ENCODE results near the gene ELAVL2.

The ELAVL2 gene

GRCh38 chr9:23826120-23826629, at the start of gene ELAVL2:
ELAVL2 (minus strand) TSS chr9:23826240; CDS start chr9:23762234, 64,006 bp downstream.
- DNase-seq (ENCODE audit: low read depth, low spot score): no peak

DNA sequence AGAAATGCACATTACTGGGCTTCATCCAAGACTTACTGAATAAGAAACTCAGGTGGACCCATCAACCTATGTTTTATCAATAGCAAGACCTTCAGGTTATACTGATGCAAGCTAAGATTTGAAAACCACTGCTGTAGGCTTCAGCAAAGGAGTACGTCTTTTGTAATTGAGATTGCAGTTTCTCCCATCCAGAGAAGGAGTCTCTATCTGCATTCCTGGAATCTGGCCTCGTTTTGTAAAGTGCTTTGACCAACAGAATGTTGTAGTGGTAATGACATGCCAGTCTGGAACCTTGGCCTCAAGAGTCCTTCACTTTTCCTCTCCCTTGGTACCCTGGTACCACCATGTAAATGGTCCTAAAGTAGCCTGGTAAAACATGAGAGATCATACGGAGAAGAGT, 32.2 kb upstream of the ELAVL2 start:
- no peak for DNase-seq (ENCODE audit: low read depth, low spot score)

DNA sequence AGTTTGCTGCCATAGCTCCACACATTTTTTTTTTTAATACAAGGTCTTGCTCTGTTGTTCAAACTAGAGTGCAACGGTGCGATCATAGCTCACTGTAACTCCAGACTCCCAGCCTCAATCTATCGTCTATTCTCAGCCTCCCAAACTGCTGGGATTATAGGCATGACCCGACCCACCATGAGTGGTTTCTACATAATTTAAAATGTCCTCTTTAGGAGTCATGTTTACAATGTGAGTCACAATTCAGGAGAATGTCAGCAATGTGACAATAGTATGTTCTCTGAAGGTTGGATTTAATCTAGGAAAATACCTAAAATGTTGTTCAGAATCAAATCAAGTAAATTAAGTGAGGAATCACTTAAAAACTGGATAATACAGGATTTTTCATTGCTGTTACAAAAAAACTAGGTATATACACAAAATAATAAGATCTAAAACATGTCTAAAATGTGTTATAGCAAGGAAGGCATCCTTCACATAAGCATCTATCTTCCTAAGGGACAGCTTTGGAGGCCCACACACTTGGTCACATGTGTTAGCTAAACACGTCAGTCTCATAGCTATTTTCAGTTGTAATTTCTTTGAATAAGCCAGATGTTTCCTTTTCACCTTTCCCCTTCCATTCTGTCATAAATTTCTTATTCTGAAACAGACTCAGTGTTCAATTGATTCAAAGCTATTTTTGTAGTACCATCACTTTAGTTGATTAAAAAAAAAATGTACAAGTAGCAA, 30.0 kb upstream of the ELAVL2 start:
- no peak for DNase-seq (ENCODE audit: low read depth, low spot score)

DNA sequence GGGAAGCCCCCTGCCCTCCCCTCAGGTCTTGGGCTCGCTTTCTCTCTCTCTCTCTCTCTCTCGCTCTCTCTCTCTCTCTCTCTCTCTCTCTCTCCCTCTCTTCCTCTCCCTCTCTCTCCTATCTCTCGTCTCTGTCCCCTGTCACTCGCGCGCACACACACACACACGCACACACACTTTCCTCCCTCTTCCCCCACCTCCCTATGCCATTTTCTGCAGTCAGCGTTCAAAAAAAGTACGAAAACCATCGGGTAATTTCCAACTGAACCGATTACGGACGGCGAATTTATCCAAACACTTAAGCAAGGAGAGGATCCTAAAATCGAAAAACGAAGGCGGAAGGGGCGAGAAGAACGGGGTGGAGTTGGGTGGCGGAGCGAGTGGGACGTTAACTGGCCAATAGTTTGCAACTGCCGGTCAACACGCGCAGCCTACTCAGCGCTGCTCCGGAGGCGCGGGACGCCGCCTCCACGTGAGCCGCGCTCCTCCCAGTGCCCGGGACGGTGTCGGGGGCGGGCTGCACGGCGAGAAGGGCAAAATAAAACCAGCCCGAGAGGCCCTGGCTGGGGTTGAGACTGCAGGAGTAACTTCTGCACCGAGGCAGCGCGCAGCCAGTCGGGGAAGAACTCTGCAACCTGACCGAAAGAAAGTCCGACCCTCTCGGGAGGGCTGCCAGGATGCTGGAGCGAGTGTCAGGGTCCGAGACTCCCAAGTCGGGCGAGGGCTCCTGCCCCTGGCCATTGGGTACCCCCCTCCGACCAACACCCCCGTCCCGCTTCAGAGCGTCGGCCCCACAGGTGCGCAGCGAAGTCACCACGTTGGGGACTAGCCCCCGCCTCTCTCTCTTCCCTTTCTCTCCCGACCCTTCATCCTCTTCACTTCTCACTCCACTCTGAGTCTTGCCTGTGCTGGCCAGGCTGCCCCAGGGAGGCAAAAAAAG, 24.9 kb upstream of the ELAVL2 start:
- no peak for DNase-seq (ENCODE audit: low read depth, low spot score)

DNA sequence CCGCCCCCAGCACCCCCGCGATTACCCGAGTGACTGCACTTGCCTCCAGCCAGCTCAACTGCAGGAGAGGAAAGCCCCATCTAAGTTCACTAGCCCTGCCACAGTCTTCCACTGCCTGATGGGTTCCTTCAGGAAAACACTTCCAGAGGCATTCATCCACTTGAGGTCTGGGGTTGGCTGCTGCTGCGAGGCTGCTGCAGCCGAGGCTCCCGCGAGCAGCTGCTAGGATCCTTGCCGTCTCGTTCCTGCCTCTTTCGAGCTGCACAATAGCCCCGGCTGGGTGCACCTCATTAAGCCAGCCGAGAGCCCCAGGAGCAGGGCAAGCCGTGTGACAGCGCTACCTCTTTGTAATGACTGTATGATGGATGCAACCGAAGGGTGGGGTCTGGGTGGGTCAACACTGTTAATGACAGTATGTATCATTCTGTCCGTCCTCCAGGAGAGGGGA, 24.2 kb upstream of the ELAVL2 start:
- DNase-seq (ENCODE audit: low read depth, low spot score): no peak

DNA sequence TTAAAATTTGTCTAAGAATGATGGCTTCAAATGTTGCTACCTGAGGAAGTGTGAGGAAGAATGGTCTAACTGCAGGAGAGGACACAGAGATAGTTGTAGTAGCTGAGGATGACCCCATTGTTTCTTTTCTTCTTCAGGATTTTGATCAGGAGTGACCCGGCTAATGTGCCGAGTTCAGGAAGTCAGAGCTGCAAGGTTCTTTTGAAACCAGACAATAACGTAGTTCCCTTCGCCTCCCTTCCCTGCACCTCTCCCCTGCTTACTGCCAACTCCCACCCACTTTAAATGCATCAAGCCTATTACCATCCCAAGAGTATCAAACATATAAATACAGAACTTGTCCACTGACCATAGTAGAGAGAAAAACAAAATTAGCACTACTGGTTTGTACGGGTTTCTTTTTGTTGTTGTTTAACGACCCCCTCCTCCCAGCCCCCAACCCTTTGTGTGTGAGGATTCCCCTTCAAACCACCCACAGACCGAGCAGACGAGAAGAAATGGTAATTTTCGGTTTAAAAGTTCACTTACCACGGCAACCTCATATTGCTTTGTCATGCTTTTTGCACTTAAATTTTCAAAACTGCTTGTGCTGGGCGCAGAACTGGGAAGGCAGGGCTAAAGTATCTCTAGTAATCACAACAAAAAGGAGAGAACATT, 23.5 kb upstream of the ELAVL2 start:
- DNase-seq (ENCODE audit: low read depth, low spot score): no peak

DNA sequence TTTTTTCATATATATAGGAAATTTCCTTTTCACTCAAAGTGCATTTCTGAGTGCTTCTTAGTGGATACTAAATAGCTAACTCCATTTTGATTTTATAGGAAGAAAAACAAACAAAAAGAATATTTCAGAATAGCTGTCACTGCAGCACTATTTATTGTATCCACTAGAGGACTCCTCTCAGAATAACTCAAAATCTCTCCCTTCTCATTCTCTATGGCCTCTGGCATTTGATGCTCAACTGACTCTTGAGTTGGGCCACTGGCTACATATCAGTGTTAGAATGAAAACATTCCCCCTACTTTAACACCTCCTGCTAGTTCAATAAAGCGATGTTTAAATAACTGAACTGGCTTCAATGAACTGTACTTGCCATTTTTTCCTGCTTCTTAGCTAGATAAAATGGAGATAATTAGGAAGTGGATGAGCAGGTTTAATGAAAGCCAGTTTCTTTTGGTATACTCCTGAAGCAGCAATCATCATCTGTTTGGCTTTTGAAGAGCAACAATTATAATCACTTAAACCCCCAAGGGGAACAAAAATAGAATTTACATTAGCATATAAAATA, 16.6 kb upstream of the ELAVL2 start:
- DNase-seq (ENCODE audit: low read depth, low spot score): no peak

- no peak for DNase-seq (ENCODE audit: low read depth, low spot score)
Observed at GRCh38 chr9:23841304-23841703, 15.3 kb upstream of the ELAVL2 start.

DNA sequence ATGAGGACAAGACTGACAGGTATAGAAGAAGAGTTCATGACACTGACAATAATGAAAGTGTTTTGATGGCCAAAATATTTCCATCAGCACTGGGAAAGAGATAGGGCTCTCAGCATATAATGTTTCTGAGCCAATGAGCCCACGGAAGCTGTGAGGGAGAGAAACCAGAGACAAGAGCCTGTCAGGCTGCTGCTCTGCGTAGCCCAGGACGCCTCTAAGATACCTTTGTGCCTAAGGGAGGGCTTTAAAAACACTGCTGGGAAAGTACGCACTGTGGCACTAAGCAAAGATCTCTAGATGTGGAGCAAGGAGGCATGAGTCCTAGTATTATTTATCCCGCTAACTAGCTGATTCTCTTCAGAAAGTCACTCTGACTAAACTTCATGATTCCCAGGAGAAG, 11.0 kb upstream of the ELAVL2 start:
- no peak for DNase-seq (ENCODE audit: low read depth, low spot score)

DNA sequence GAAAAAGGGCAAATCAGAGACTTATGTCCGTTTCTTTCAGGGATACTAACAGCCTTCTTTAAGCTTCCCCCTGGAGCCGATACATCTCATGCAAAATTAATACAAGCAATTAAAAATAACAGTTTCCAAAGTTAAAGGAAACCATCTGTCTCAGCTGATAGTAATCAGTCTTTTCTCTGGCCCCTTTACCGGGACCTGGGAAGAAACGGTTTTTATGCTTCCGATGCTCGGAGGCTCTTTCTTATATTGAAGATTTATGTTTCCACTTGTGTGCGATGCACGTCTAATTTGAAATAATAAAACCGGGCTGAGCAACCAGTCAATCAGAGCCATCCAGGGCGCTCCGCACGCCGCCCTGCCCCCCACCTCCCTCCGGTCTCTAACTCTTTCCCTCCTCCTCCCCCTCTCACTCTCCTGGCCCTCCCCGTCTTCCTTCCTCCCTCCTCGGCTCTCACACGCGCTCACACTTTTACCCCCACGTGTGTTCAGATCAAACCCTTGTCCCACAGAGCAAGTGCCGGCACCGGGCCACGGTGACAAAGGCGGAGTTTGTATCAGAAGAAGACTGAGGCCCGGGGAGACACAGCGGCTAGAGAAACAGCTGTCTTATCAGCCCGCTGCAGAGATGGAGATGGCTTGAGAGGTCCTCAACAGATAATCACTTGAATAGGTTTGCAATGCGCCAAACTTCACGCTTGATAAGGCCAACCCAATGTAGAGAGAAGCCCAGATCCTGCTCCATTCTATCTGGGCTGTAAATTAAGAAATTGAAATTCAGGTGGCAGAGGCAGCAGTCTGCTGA, 5.1 kb upstream of the ELAVL2 start:
- no peak for DNase-seq (ENCODE audit: low read depth, low spot score)

DNA sequence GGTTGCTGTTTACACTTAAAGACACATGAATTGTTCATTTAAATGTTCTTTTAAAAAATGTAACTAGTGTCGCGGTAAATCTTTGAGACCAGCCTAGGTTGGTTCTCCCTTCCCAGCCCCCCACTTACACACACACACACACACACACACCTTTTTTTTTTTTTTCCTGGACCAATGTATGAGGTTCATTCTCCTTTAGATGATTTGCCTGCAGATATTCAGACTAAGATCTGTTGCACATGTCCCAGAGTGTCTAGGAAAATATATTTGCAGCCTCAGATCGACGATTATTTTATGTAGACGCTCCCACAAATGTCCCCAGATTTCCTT, 4.4 kb upstream of the ELAVL2 start:
- DNase-seq (ENCODE audit: low read depth, low spot score): no peak

DNA sequence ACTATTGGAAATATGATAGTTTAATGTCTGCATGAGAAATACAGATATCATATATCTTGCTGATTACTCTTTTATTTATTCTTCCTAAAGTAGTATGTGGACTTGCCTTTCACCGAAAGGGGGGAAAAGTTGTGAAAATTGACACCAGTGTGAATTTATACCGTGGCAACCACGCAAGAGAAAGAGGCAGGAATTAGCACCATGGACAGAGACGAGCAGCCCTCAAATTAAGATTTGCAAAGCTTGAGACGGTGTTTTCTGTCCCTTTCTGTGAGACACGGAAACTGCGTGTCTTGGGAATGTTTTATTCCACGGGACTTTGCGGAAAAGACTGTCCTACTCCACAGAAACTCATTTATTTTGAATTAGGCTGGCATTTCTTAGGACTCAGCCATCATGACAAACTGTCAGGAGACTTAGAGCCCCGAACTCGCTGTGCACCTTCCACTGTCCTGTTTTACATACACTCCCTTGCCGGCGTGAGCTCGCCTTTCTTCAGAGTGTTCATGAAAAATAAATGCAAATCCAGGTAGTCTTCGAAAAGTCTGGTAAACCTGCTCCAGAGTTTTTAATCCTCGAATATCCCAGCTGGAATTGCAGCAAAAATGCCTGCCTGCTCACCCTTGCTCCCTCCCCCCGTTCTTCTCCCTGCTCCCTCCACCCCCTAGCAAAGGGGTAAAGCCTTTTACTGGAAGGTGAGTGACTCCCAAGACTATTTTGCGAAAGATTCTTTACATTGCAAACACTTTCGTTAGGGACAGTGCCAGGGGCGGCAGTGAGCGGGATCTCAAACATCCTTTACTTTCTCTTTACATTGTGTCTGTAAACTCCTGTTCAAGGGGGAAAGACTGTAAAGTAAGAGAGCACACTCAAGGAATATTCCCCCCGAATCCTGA, 3.8 kb upstream of the ELAVL2 start:
- DNase-seq (ENCODE audit: low read depth, low spot score): no peak

DNA sequence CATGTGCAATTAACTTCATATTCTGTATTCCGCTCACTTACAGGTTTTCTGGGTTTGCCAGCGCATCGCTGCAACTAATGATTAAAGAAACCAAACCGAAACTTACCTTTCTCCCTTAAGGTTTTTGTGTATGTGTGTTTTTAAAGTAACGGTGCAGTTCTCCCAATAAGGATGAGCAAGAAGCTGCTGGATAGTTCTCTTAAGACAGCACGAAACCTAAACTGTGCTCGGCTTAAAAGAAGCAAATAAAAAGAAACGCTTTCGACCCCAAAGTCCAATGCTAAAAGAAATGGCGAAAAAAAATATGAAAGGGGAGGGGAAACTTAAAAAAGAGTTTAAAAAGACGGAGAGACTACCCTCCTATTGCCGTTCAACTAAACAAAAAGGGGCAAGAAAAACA, 340 bp downstream of the ELAVL2 start:
- no peak for DNase-seq (ENCODE audit: low read depth, low spot score)

- DNase-seq (ENCODE audit: low read depth, low spot score): no peak
Observed at GRCh38 chr9:23824830-23825591, 1.0 kb downstream of the ELAVL2 start.

DNA sequence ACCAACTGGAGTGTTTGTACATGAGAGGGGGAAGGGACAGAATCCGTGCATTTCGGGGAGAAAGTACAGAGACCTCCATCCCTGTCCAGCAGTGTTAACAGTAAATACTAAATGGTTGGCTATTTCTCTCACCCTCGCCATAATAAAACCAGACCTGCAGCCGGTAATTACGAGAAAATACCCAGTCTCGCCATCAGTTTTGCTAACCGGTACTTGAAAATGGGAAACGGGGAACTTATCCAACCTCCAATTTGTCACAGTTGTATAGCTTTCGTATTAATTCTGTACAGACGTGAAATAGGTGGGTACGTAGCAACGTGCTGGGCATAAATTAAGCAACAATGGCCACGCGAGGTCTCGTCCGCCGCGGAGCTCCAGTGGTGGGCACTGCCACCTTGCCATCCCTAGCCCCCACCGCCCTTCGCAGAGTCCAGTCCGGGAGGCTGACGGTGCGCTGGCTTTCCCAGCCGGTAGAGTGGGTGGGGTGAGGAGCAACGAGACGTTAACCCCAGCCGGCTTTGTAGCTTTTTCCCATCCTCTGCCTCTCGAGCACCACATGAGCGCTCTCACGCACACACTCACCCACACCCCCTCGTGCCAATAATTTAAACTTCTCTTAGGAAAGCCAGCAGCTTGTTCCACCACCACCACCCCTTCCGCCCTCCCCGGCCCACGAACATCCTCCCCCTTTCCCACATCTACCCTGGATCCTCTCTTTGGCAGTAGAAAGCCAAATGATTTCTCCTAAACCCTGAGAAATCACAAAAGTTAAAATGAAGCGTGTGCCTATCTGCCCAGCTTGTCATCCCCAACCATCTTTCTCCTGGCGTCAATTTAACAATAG, 1.8 kb downstream of the ELAVL2 start:
- no peak for DNase-seq (ENCODE audit: low read depth, low spot score)

DNA sequence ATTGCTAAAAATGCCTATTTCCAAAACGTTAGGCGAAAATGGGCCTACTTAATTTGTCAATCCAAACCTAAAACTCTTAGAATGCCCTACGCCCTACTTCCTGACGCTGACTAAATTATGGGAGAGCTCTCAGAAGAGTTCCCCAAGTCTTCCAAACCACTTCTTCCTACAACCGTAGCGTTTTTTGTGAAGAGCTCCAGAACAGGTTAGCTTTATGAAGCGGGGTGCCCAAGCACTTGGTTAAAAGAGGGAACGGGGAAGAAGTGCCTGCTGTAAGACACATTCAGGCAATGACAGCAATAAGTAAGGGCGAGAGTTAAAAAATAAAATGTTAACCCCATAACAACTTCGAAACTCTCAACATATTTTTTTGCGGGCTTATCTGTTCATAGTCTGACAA, 2.8 kb downstream of the ELAVL2 start:
- no peak for DNase-seq (ENCODE audit: low read depth, low spot score)

GRCh38 chr9:23822261-23823169, 3.5 kb downstream of the ELAVL2 start:
- no peak for DNase-seq (ENCODE audit: low read depth, low spot score)
